HG02870 (cell line): ENCODE results near the gene PCDHAC1.

ENCODE experiments used
- ATAC-seq: cut with Tn5 transposase; IDR thresholded peaks from one replicate; pipeline ENCODE4 v1.9.1; 2021; ENCODE audit warnings: mild to moderate bottlenecking, moderate library complexity; ENCODE audit not compliant: unreplicated experiment

The PCDHAC1 gene

GRCh38 chr5:140967226-140967893 is 41.3 kb downstream of the PCDHAC1 start:
- no peak for ATAC-seq

- no peak for ATAC-seq
Observed at GRCh38 chr5:140969880-140970279, 43.8 kb downstream of the PCDHAC1 start.

GRCh38 chr5:140973550-140973949 is 47.5 kb downstream of the PCDHAC1 start:
- ATAC-seq: no peak

- ATAC-seq: no peak
Observed at GRCh38 chr5:140977003-140977402, 50.9 kb downstream of the PCDHAC1 start.

GRCh38 chr5:140978260-140978659 is 52.2 kb downstream of the PCDHAC1 start:
- no peak for ATAC-seq

- ATAC-seq: no peak
Observed at GRCh38 chr5:140978983-140979382, 52.9 kb downstream of the PCDHAC1 start.
